ENCODE data around the gene MED23.

Gene MED23

GRCh38 chr6:131548441-131548840 is 79.6 kb downstream of the MED23 start:
- ATAC-seq: no peak

GRCh38 chr6:131547488-131547887 is 80.6 kb downstream of the MED23 start:
- no peak for TF ChIP-seq RARB (CRISPR knock-in tag; IDR thresholded peaks at IDR 0.05)
- TF ChIP-seq PATZ1 (CRISPR knock-in tag; IDR thresholded peaks at IDR 0.05; ENCODE audit: borderline replicate concordance): no peak
- no peak for TF ChIP-seq GLIS3 (CRISPR knock-in tag; IDR thresholded peaks at IDR 0.05)
- no peak for TF ChIP-seq ZFP30 (CRISPR knock-in tag; IDR thresholded peaks at IDR 0.05)
- no peak for TF ChIP-seq ZC3H10 (CRISPR knock-in tag; IDR thresholded peaks at IDR 0.05)
- no peak for ATAC-seq

More at GRCh38 chr6:131548441-131548840, 79.6 kb downstream of the MED23 start:
- TF ChIP-seq CREB5 (CRISPR knock-in tag; IDR thresholded peaks at IDR 0.05; ENCODE audit: low read depth) (no peak), ARNTL (CRISPR knock-in tag; IDR thresholded peaks at IDR 0.05; ENCODE audit: borderline replicate concordance, low read depth) (no peak), PATZ1 (CRISPR knock-in tag; IDR thresholded peaks at IDR 0.05; ENCODE audit: borderline replicate concordance) (no peak), CSDC2 (CRISPR knock-in tag; IDR thresholded peaks at IDR 0.05) (no peak), PPARA (CRISPR knock-in tag; IDR thresholded peaks at IDR 0.05; ENCODE audit: borderline replicate concordance) (no peak), BACH2 (CRISPR knock-in tag; IDR thresholded peaks at IDR 0.05; ENCODE audit: borderline replicate concordance) (no peak), ZNF8 (CRISPR knock-in tag; IDR thresholded peaks at IDR 0.05) (no peak), TSHZ2 (CRISPR knock-in tag; IDR thresholded peaks at IDR 0.05) (no peak), GLIS3 (CRISPR knock-in tag; IDR thresholded peaks at IDR 0.05) (no peak), ZC3H10 (CRISPR knock-in tag; IDR thresholded peaks at IDR 0.05) (no peak), TOX (CRISPR knock-in tag; IDR thresholded peaks at IDR 0.05; ENCODE audit: borderline replicate concordance) (no peak), SNAI2 (CRISPR knock-in tag; IDR thresholded peaks at IDR 0.05) (no peak), POU6F1 (CRISPR knock-in tag; IDR thresholded peaks at IDR 0.05; ENCODE audit: borderline replicate concordance, low read depth) (no peak)

GRCh38 chr6:131545317-131545716 is 82.7 kb downstream of the MED23 start:
- ATAC-seq: no peak
- TF ChIP-seq TCF4 (CRISPR knock-in tag; IDR thresholded peaks at IDR 0.05; ENCODE audit: borderline replicate concordance) (no peak), ZFP3 (CRISPR knock-in tag; IDR thresholded peaks at IDR 0.05) (no peak), ZC3H10 (CRISPR knock-in tag; IDR thresholded peaks at IDR 0.05) (no peak), ISL1 (CRISPR knock-in tag; IDR thresholded peaks at IDR 0.05) (no peak), POU6F1 (CRISPR knock-in tag; IDR thresholded peaks at IDR 0.05; ENCODE audit: borderline replicate concordance, low read depth) (no peak), CSRNP3 (CRISPR knock-in tag; IDR thresholded peaks at IDR 0.05) (no peak), OSR1 (CRISPR knock-in tag; IDR thresholded peaks at IDR 0.05) (no peak), PPARA (CRISPR knock-in tag; IDR thresholded peaks at IDR 0.05; ENCODE audit: borderline replicate concordance) (no peak), BACH2 (CRISPR knock-in tag; IDR thresholded peaks at IDR 0.05; ENCODE audit: borderline replicate concordance) (no peak), TOX (CRISPR knock-in tag; IDR thresholded peaks at IDR 0.05; ENCODE audit: borderline replicate concordance) (no peak), ZNF565 (CRISPR knock-in tag; conservative IDR thresholded peaks at IDR 0.05; ENCODE audit: low read depth) (no peak), ZFP30 (CRISPR knock-in tag; IDR thresholded peaks at IDR 0.05) (no peak), RARB (CRISPR knock-in tag; IDR thresholded peaks at IDR 0.05) (no peak), CREB5 (CRISPR knock-in tag; IDR thresholded peaks at IDR 0.05; ENCODE audit: low read depth) (no peak), ARNTL (CRISPR knock-in tag; IDR thresholded peaks at IDR 0.05; ENCODE audit: borderline replicate concordance, low read depth) (no peak), ZNF8 (CRISPR knock-in tag; IDR thresholded peaks at IDR 0.05) (no peak)
